ENCODE data around the gene CUBN.

DNA sequence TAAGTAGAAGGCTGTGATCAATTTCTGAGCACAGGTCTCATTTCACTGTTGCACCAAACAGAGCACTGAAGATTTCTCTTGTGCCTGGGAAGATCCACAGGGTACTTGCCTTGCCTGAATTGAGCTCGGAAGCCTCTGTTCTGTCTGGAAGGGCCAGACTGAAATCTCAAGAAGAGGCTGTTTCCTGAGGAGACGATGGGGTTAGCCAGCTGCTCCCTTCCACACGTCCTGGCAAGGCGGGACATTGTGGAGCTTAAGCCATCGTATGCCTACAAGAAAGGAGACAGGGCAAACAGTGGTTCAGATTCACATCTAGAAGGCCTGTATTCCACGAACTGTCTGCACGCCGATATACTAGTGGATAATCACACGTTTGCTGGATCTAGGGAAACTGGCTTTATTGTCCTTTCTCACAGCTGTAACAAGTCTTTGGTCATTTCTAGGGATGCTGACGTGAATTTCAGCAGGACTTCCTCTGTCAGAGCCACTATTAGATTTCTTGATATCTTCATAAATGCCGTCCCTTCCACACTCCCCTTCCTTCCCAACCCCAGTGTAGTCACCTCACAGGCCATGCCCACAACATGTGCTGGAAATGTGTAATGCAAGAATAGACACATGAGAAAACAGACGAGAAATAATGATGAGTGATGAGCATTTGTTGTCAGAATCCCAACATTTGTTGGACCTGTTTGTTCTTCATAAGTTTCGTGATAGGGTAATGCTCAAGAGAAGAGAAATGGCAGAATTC lies 175.2 kb downstream of the CUBN start:
- TF ChIP-seq EZH2phosphoT487 (IDR thresholded peaks at IDR 0.05; ENCODE audit: insufficient read depth, low read depth) (no peak), EZH2 (IDR thresholded peaks at IDR 0.05; ENCODE audit: insufficient read depth, poor library complexity, severe bottlenecking) (no peak)
